Spleen (tissue), 11 donors: ENCODE measurements around the gene WDR83. TPM values are rescaled to one million over a fixed set of nuclear protein-coding genes. Genes with fewer than 3 reads are reported as not detected.

Source experiments
- DNase-seq: peaks from one replicate; pipeline ENCODE4 v3.0.0-alpha.2; 2020
- H3K27ac ChIP-seq, 8 donors: fragments of 200-600 bp; sonication (generic) in 7 of 8; 1 replicate in 4 of 8; 2 replicates in 4 of 8; pipeline versions ENCODE4 v1.5.0 to v1.8.0; 2016 to 2021; ENCODE audit warnings: inconsistent platforms in 4 of 8, mild to moderate bottlenecking in 4 of 8, moderate library complexity in 1 of 8
- H3K27me3 ChIP-seq, 7 donors: fragments of 200-600 bp; sonication (generic) in 6 of 7; replicated peaks in 1 of 7; 1 replicate in 4 of 7; 2 replicates in 3 of 7; pipeline versions ENCODE4 v1.5.0 to v1.8.0; 2016 to 2021; ENCODE audit warnings: inconsistent platforms in 3 of 7, mild to moderate bottlenecking in 1 of 7
- H3K36me3 ChIP-seq, 6 donors: fragments of 200-600 bp; sonication (generic) in 5 of 6; 1 replicate in 4 of 6; 2 replicates in 2 of 6; pipeline versions ENCODE4 v1.5.0 to v1.8.0; 2016 to 2021; ENCODE audit warnings: inconsistent platforms in 2 of 6
- H3K4me1 ChIP-seq, 6 donors: fragments of 200-600 bp; sonication (generic) in 5 of 6; 1 replicate in 3 of 6; 2 replicates in 3 of 6; pipeline versions ENCODE4 v1.5.0 to v1.8.0; 2016 to 2021; ENCODE audit warnings: inconsistent platforms in 3 of 6
- H3K4me3 ChIP-seq, 8 donors: fragments of 200-600 bp; sonication (generic) in 7 of 8; 1 replicate in 4 of 8; 2 replicates in 4 of 8; pipeline versions ENCODE4 v1.5.0 to v1.8.0; 2016 to 2021; ENCODE audit warnings: inconsistent platforms in 4 of 8, mild to moderate bottlenecking in 4 of 8, moderate library complexity in 2 of 8
- H3K9me3 ChIP-seq, 8 donors: fragments of 200-600 bp; sonication (generic) in 7 of 8; 1 replicate in 4 of 8; 2 replicates in 4 of 8; pipeline versions ENCODE4 v1.5.0 to v1.8.0; 2016 to 2021; ENCODE audit warnings: inconsistent platforms in 4 of 8
- CTCF ChIP-seq, 11 experiments: fragments of 200-600 bp in 7 of 11; fragments of 450-650 bp in 4 of 11; sonication (generic) in 4 of 11; IDR thresholded peaks in 8 of 11; conservative IDR thresholded peaks in 3 of 11; 1 replicate in 7 of 11; 2 replicates in 4 of 11; pipeline versions ENCODE4 v1.4.0 to v1.8.0; 2016 to 2021; ENCODE audit warnings: antibody characterized with exemption in 11 of 11, inconsistent platforms in 4 of 11, mild to moderate bottlenecking in 1 of 11
- POLR2A ChIP-seq, 3 donors: fragments of 450-650 bp; IDR thresholded peaks; one replicate each; pipeline ENCODE4 v1.5.1; 2017; ENCODE audit warnings: antibody characterized with exemption in 3 of 3, mild to moderate bottlenecking in 1 of 3
- POLR2AphosphoS5 ChIP-seq, 3 donors: sonication (generic); formaldehyde crosslinking; IDR thresholded peaks; one replicate each; pipeline ENCODE4 v1.5.1; 2017; ENCODE audit warnings: antibody characterized with exemption in 3 of 3
- WGBS, 5 donors: extraction: QIAGEN DNeasy Blood & Tissue Kit in 3 of 5; methylation state at CpG; one replicate each; pipeline versions ENCODE4 v1.1.5 to v1.1.7; 2013 to 2018; 5-methylcytosine and 5-hydroxymethylcytosine counted together
- intact Hi-C: fragments of 100-400 bp; cut with DNase I; formaldehyde crosslinking; loops from one replicate; pipeline ENCODE4 v1.15.0; 2023; ENCODE audit warnings: low total_unique reads
- polyA plus RNA-seq, 3 donors: library from polyadenylated mRNA; stranded (reverse); fragments of 200-250 nt; gene quantifications; one replicate each; pipeline ENCODE4 v1.2.1, GENCODE V29; 2013
- total RNA-seq, 7 donors: library from RNA; depleted of rRNA in 3 of 7; stranded (reverse); fragments of >200 nt in 3 of 7; fragmentation: NEBNext Ultra II Directional in 4 of 7; extraction: Animal tissue kit (Norgen Biotek cat#: 25700) in 4 of 7; gene quantifications; one replicate each; pipeline versions ENCODE4 v1.1.0 to v1.2.1, GENCODE V29; 2016 to 2021
- donor health status: healthy with polysubstance abuse.
- donor health status: DM: no; HTN: no; CAD: no; lungs with moderate emphysema.
- donor health status: DM: no; HTN: no; CAD: no.
- donor health status: Bipolar disorder and iron deficiency.
- donor health status: healthy.
- donor health status: DM: no; HTN: no; CAD: no.
- donor health status: DM: yes; HTN: yes; CAD: no.

The WDR83 gene
- total and polyA plus RNA-seq, 10 donors: 6.4 to 19.5 (median 13.6) TPM

- Histone ChIP-seq H3K9me3 (no peaks in the 10 kb centered on the region), H3K4me1 (peaks cover 0 to 15% (median 9%) of the 10 kb centered on the region in 6 donors), H3K27ac (peak overlapping the region in 2 of 8 donors; percentile 9 to 11), H3K4me3 (no peak overlapping the region), H3K36me3 (peaks cover 0 to 76% (median 6%) of the 10 kb centered on the region in 6 donors), H3K27me3 (no peaks in the 10 kb centered on the region)
- TF ChIP-seq POLR2AphosphoS5 (IDR thresholded peaks at IDR 0.05) (no peak), POLR2A (IDR thresholded peaks at IDR 0.05) (no peak), CTCF (IDR thresholded peaks at IDR 0.05 in 8 of 11, conservative IDR thresholded peaks at IDR 0.05 in 3 of 11) (no peak)
- intact Hi-C loops: no loop called here
- 76 to 87% (median 81%) methylated on average over 10 of the region's 10 CpGs for WGBS, 5 donors
- DNase-seq: no peak
Measured at GRCh38 chr19:12646551-12646950, 20.1 kb upstream of the WDR83 start.

GRCh38 chr19:12647047-12647446 is 19.6 kb upstream of the WDR83 start:
- 81 to 89% (median 86%) methylated on average over 8 of the region's 8 CpGs for WGBS, 5 donors
- TF ChIP-seq CTCF (IDR thresholded peaks at IDR 0.05 in 8 of 11, conservative IDR thresholded peaks at IDR 0.05 in 3 of 11): no peak
- TF ChIP-seq POLR2AphosphoS5 (IDR thresholded peaks at IDR 0.05): no peak
- no peak for TF ChIP-seq POLR2A (IDR thresholded peaks at IDR 0.05)
- Histone ChIP-seq H3K36me3 (peaks cover 0 to 81% (median 9%) of the 10 kb centered on the region in 6 donors), H3K27ac (peak overlapping the region in 1 of 8 donors; percentile 13), H3K27me3 (no peaks in the 10 kb centered on the region), H3K4me3 (no peak overlapping the region), H3K4me1 (peaks cover 0 to 15% (median 9%) of the 10 kb centered on the region in 6 donors), H3K9me3 (no peaks in the 10 kb centered on the region)
- intact Hi-C loops: no loop called here
- DNase-seq: no peak

GRCh38 chr19:12647490-12648071 is 19.0 kb upstream of the WDR83 start:
- DNase-seq: peak; percentile 85
- Histone ChIP-seq H3K27me3 (no peaks in the 10 kb centered on the region), H3K36me3 (peaks cover 0 to 85% (median 10%) of the 10 kb centered on the region in 6 donors), H3K4me3 (peak overlapping the region in 5 of 8 donors; percentile 7 to 59 (median 25)), H3K9me3 (no peaks in the 10 kb centered on the region), H3K27ac (peak overlapping the region in 2 of 8 donors; percentile 13), H3K4me1 (peaks cover 0 to 15% (median 9%) of the 10 kb centered on the region in 6 donors)
- intact Hi-C loops: no loop called here
- peak in 2 of 3 donors; percentile 58 to 69 for TF ChIP-seq POLR2AphosphoS5 (IDR thresholded peaks at IDR 0.05)
- TF ChIP-seq POLR2A (IDR thresholded peaks at IDR 0.05): no peak
- WGBS, 5 donors: 34 to 61% (median 42%) methylated on average over 30 to 31 of the region's 31 CpGs

- DNase-seq: no peak
- H3K4me3 ChIP-seq: peak overlapping the region in 5 of 8 donors; percentile 7 to 59 (median 25)
Measured at GRCh38 chr19:12648088-12648487, 18.5 kb upstream of the WDR83 start.

More at GRCh38 chr19:12648088-12648487, 18.5 kb upstream of the WDR83 start:
- TF ChIP-seq POLR2AphosphoS5 (IDR thresholded peaks at IDR 0.05) (peak in 1 of 3 donors; percentile 32), POLR2A (IDR thresholded peaks at IDR 0.05) (no peak), CTCF (IDR thresholded peaks at IDR 0.05 in 8 of 11, conservative IDR thresholded peaks at IDR 0.05 in 3 of 11) (peak in 3 of 11 experiments; percentile 16 to 21 (median 20))
- no peaks in the 10 kb centered on the region for H3K9me3 ChIP-seq
- H3K4me1 ChIP-seq: peaks cover 0 to 15% (median 9%) of the 10 kb centered on the region in 6 donors
- intact Hi-C loops: no loop called here
- 22 to 52% (median 33%) methylated on average over 13 to 29 of the region's 29 CpGs for WGBS, 5 donors
- peak overlapping the region in 1 of 8 donors; percentile 13 for H3K27ac ChIP-seq
- H3K27me3 ChIP-seq: no peaks in the 10 kb centered on the region
- peaks cover 0 to 85% (median 10%) of the 10 kb centered on the region in 6 donors for H3K36me3 ChIP-seq
